ENCODE measurements around the gene PPP6R3.

Gene PPP6R3

GRCh38 chr11:68651208-68651984 lies 190.8 kb downstream of the PPP6R3 start:
- DNase-seq (ENCODE audit: low read depth, low spot score): no peak

- no peak for DNase-seq (ENCODE audit: low read depth, low spot score)
Measured at GRCh38 chr11:68651985-68652682, 191.6 kb downstream of the PPP6R3 start.

GRCh38 chr11:68652683-68653156 lies 192.2 kb downstream of the PPP6R3 start:
- no peak for DNase-seq (ENCODE audit: low read depth, low spot score)

GRCh38 chr11:68653486-68654430 lies 193.2 kb downstream of the PPP6R3 start:
- no peak for DNase-seq (ENCODE audit: low read depth, low spot score)

GRCh38 chr11:68654978-68655377 lies 194.4 kb downstream of the PPP6R3 start:
- no peak for DNase-seq (ENCODE audit: low read depth, low spot score)

- no peak for DNase-seq (ENCODE audit: low read depth, low spot score)
Measured at GRCh38 chr11:68655406-68655805, 194.9 kb downstream of the PPP6R3 start.

GRCh38 chr11:68655806-68656205 lies 195.3 kb downstream of the PPP6R3 start:
- no peak for DNase-seq (ENCODE audit: low read depth, low spot score)

- DNase-seq (ENCODE audit: low read depth, low spot score): no peak
Measured at GRCh38 chr11:68657021-68657780, 196.6 kb downstream of the PPP6R3 start.

GRCh38 chr11:68658097-68658496 lies 197.5 kb downstream of the PPP6R3 start:
- DNase-seq (ENCODE audit: low read depth, low spot score): no peak

GRCh38 chr11:68658661-68659060 lies 198.1 kb downstream of the PPP6R3 start:
- no peak for DNase-seq (ENCODE audit: low read depth, low spot score)

- DNase-seq (ENCODE audit: low read depth, low spot score): peak; percentile 31
Measured at GRCh38 chr11:68659158-68659921, 198.8 kb downstream of the PPP6R3 start.

- no peak for DNase-seq (ENCODE audit: low read depth, low spot score)
Measured at GRCh38 chr11:68660066-68660810, 199.7 kb downstream of the PPP6R3 start.

GRCh38 chr11:68661014-68661413 lies 200.5 kb downstream of the PPP6R3 start:
- no peak for DNase-seq (ENCODE audit: low read depth, low spot score)

GRCh38 chr11:68661697-68662603 lies 201.4 kb downstream of the PPP6R3 start:
- DNase-seq (ENCODE audit: low read depth, low spot score): no peak

GRCh38 chr11:68663482-68664010 lies 203.0 kb downstream of the PPP6R3 start:
- no peak for DNase-seq (ENCODE audit: low read depth, low spot score)

GRCh38 chr11:68664141-68664540 lies 203.6 kb downstream of the PPP6R3 start:
- DNase-seq (ENCODE audit: low read depth, low spot score): no peak

GRCh38 chr11:68664906-68665305 lies 204.4 kb downstream of the PPP6R3 start:
- DNase-seq (ENCODE audit: low read depth, low spot score): no peak

Measured in ELF-1 (cell line).